HEK293 (cell line): Measurements from ENCODE around the gene CA10.

Experiments
- CTCF ChIA-PET: fragments of 350-600 bp; formaldehyde crosslinking; extraction: SDS; loops from one replicate; lab custom pipeline; 2021; ENCODE audit warnings: antibody characterized with exemption; lab: Yijun Ruan, JAX
- POLR2A ChIA-PET: fragments of 300-600 bp; formaldehyde crosslinking; extraction: SDS; loops from one replicate; lab custom pipeline; 2020; ENCODE audit warnings: antibody characterized with exemption, inconsistent platforms; lab: Yijun Ruan, JAX
- H3K27ac ChIP-seq: fragments of 200-500 bp; sonication (Bioruptor generic); 2 replicates; pipeline ENCODE4 v1.5.1; 2014; ENCODE audit warnings: low read depth, low read length, control low read depth, inconsistent platforms; ENCODE audit errors: extremely low read depth
- H3K36me3 ChIP-seq, 2 experiments: fragments of 200-500 bp in 1 of 2; sonication (Bioruptor generic) in 1 of 2; 1 replicate in 1 of 2; 2 replicates in 1 of 2; pipeline ENCODE4 v1.5.1; 2014 to 2017; ENCODE audit warnings: inconsistent platforms in 2 of 2, low read length in 2 of 2; ENCODE audit not compliant: control insufficient read depth in 2 of 2, insufficient read depth in 1 of 2
- H3K4me1 ChIP-seq: fragments of 200-500 bp; sonication (Bioruptor generic); 2 replicates; pipeline ENCODE4 v1.5.1; 2014; ENCODE audit warnings: mild to moderate bottlenecking, low read length, inconsistent platforms; ENCODE audit not compliant: control insufficient read depth, insufficient read depth
- H3K4me3 ChIP-seq: 2 replicates; pipeline ENCODE4 v1.5.1; 2011; ENCODE audit warnings: low read depth, mild to moderate bottlenecking, control low read depth, low read length, moderate library complexity
- H3K9me3 ChIP-seq: fragments of 200-500 bp; sonication (Bioruptor generic); 2 replicates; pipeline ENCODE4 v1.5.1; 2014; ENCODE audit warnings: low read depth, low read length, inconsistent platforms; ENCODE audit not compliant: control insufficient read depth, insufficient read depth
- FEZF1 ChIP-seq: fragments of 450-650 bp; formaldehyde crosslinking; IDR thresholded peaks from 2 replicates; pipeline ENCODE4 v1.5.1; 2016; ENCODE audit warnings: missing biosample characterization, missing genetic modification characterization
- GLIS1 ChIP-seq: fragments of 450-650 bp; formaldehyde crosslinking; IDR thresholded peaks from 2 replicates; pipeline ENCODE4 v1.5.1; 2016; ENCODE audit warnings: missing biosample characterization, missing genetic modification characterization
- HOXD13 ChIP-seq: sonication (generic); formaldehyde crosslinking; IDR thresholded peaks from 2 replicates; pipeline ENCODE4 v1.8.0; 2022; ENCODE audit warnings: missing genetic modification reagents, borderline replicate concordance
- KLF8 ChIP-seq: fragments of 450-650 bp; formaldehyde crosslinking; IDR thresholded peaks from 2 replicates; pipeline ENCODE4 v1.5.1; 2016; ENCODE audit warnings: missing biosample characterization, missing genetic modification characterization
- PRDM1 ChIP-seq: fragments of 450-650 bp; formaldehyde crosslinking; IDR thresholded peaks from 2 replicates; pipeline ENCODE4; 2016; ENCODE audit warnings: missing biosample characterization, missing genetic modification characterization
- ZBTB20 ChIP-seq: fragments of 450-650 bp; formaldehyde crosslinking; IDR thresholded peaks from 2 replicates; pipeline ENCODE4 v1.5.1; 2016; ENCODE audit warnings: missing biosample characterization, missing genetic modification characterization
- ZBTB7A ChIP-seq: fragments of 450-650 bp; formaldehyde crosslinking; IDR thresholded peaks from 2 replicates; pipeline ENCODE4 v1.5.1; 2016; ENCODE audit warnings: low read depth, missing biosample characterization, missing genetic modification characterization
- ZFHX2 ChIP-seq: fragments of 450-650 bp; formaldehyde crosslinking; conservative IDR thresholded peaks from 2 replicates; pipeline ENCODE4 v1.5.1; 2016; ENCODE audit warnings: missing biosample characterization, missing genetic modification characterization
- ZFP3 ChIP-seq: fragments of 450-650 bp; formaldehyde crosslinking; IDR thresholded peaks from 2 replicates; pipeline ENCODE4 v1.5.1; 2016; ENCODE audit warnings: low read depth, missing biosample characterization, missing genetic modification characterization
- ZIC2 ChIP-seq: fragments of 450-650 bp; formaldehyde crosslinking; IDR thresholded peaks from 2 replicates; pipeline ENCODE4 v1.5.1; 2016; ENCODE audit warnings: missing biosample characterization, missing genetic modification characterization
- ZNF10 ChIP-seq: fragments of 450-650 bp; formaldehyde crosslinking; IDR thresholded peaks from 2 replicates; pipeline ENCODE4 v1.5.1; 2017; ENCODE audit warnings: missing biosample characterization, missing genetic modification characterization
- ZNF146 ChIP-seq: fragments of 450-650 bp; formaldehyde crosslinking; IDR thresholded peaks from 2 replicates; pipeline ENCODE4 v1.5.1; 2016; ENCODE audit warnings: missing biosample characterization, missing genetic modification characterization
- ZNF184 ChIP-seq: fragments of 450-650 bp; IDR thresholded peaks from 2 replicates; pipeline ENCODE4 v1.5.1; 2018; ENCODE audit warnings: missing biosample characterization, mild to moderate bottlenecking, missing genetic modification characterization
- ZNF19 ChIP-seq: fragments of 450-650 bp; formaldehyde crosslinking; IDR thresholded peaks from 2 replicates; pipeline ENCODE4; 2016; ENCODE audit warnings: missing biosample characterization, missing genetic modification characterization, low read depth
- ZNF202 ChIP-seq: fragments of 450-650 bp; formaldehyde crosslinking; IDR thresholded peaks from 2 replicates; pipeline ENCODE4 v1.5.1; 2016; ENCODE audit warnings: missing biosample characterization, missing genetic modification characterization, borderline replicate concordance
- ZNF211 ChIP-seq: fragments of 450-650 bp; formaldehyde crosslinking; IDR thresholded peaks from 2 replicates; pipeline ENCODE4 v1.5.1; 2016; ENCODE audit warnings: low read depth, missing biosample characterization, missing genetic modification characterization
- ZNF223 ChIP-seq: fragments of 450-650 bp; formaldehyde crosslinking; IDR thresholded peaks from 2 replicates; pipeline ENCODE4 v1.5.1; 2016; ENCODE audit warnings: missing biosample characterization, missing genetic modification characterization
- ZNF324 ChIP-seq: fragments of 450-650 bp; formaldehyde crosslinking; IDR thresholded peaks from 2 replicates; pipeline ENCODE4 v1.5.1; 2016; ENCODE audit warnings: missing biosample characterization, missing genetic modification characterization
- ZNF391 ChIP-seq: fragments of 450-650 bp; formaldehyde crosslinking; IDR thresholded peaks from 2 replicates; pipeline ENCODE4 v1.5.1; 2016; ENCODE audit warnings: low read depth, missing biosample characterization, missing genetic modification characterization, borderline replicate concordance
- ZNF404 ChIP-seq: fragments of 450-650 bp; formaldehyde crosslinking; IDR thresholded peaks from 2 replicates; pipeline ENCODE4 v1.5.1; 2017; ENCODE audit warnings: missing biosample characterization, missing genetic modification characterization
- ZNF423 ChIP-seq: fragments of 450-650 bp; formaldehyde crosslinking; IDR thresholded peaks from 2 replicates; pipeline ENCODE4 v1.5.1; 2016; ENCODE audit warnings: missing biosample characterization, missing genetic modification characterization
- ZNF48 ChIP-seq: fragments of 450-650 bp; formaldehyde crosslinking; IDR thresholded peaks from 2 replicates; pipeline ENCODE4 v1.5.1; 2016; ENCODE audit warnings: missing biosample characterization, missing genetic modification characterization
- ZNF501 ChIP-seq: fragments of 450-650 bp; formaldehyde crosslinking; IDR thresholded peaks from 2 replicates; pipeline ENCODE4 v1.5.1; 2016; ENCODE audit warnings: missing biosample characterization, missing genetic modification characterization
- ZNF529 ChIP-seq: fragments of 450-650 bp; formaldehyde crosslinking; IDR thresholded peaks from 2 replicates; pipeline ENCODE4 v1.5.1; 2017; ENCODE audit warnings: missing genetic modification characterization, missing biosample characterization; ENCODE audit not compliant: insufficient replicate concordance
- ZNF629 ChIP-seq: fragments of 450-650 bp; formaldehyde crosslinking; IDR thresholded peaks from 2 replicates; pipeline ENCODE4 v1.5.1; 2017; ENCODE audit warnings: missing biosample characterization, missing genetic modification characterization
- ZNF677 ChIP-seq: fragments of 450-650 bp; IDR thresholded peaks from 2 replicates; pipeline ENCODE4 v1.5.0; 2018; ENCODE audit warnings: missing biosample characterization, mild to moderate bottlenecking, missing genetic modification characterization, moderate library complexity
- ZNF76 ChIP-seq: fragments of 450-650 bp; formaldehyde crosslinking; IDR thresholded peaks from 2 replicates; pipeline ENCODE4; 2016; ENCODE audit warnings: low read depth, missing biosample characterization, missing genetic modification characterization, borderline replicate concordance
- ZNF837 ChIP-seq: fragments of 450-650 bp; formaldehyde crosslinking; IDR thresholded peaks from 2 replicates; pipeline ENCODE4 v1.5.1; 2016; ENCODE audit warnings: missing biosample characterization, missing genetic modification characterization
- TF ChIP-seq, protein P1 (sequence below): fragments of 450-650 bp; formaldehyde crosslinking; IDR thresholded peaks from 2 replicates; pipeline ENCODE4 v1.5.1; 2016; ENCODE audit warnings: missing biosample characterization, missing genetic modification characterization
- TF ChIP-seq, protein P2 (sequence below): fragments of 450-650 bp; formaldehyde crosslinking; IDR thresholded peaks from 2 replicates; pipeline ENCODE4 v1.5.1; 2016; ENCODE audit warnings: missing biosample characterization, missing genetic modification characterization

CA10 gene

GRCh38 chr17:51598824-51599223 lies 559.7 kb downstream of the CA10 start:
- POLR2A ChIA-PET, result no interaction called here
- no peaks in the 10 kb centered on the region for H3K9me3 ChIP-seq
- CTCF ChIA-PET, result interaction anchor here (0.5 kb wide), 1 partner anchor 435 kb away, joined by 3 read pairs; no protein-coding TSS in a partner anchor
- TF ChIP-seq ZNF324 (no peak), KLF8 (tag by site-specific recombination) (no peak), ZFHX2 (tag by site-specific recombination) (no peak), HOXD13 (CRISPR knock-in tag) (no peak), ZNF184 (tag by site-specific recombination) (no peak), ZNF404 (tag by site-specific recombination) (no peak), PRDM1 (no peak), ZNF837 (no peak), ZNF48 (no peak), ZBTB7A (tag by site-specific recombination) (no peak), ZBTB20 (no peak), ZNF223 (tag by site-specific recombination) (no peak), ZNF76 (no peak), ZNF501 (tag by site-specific recombination) (no peak), ZNF423 (tag by site-specific recombination) (no peak)
- TF ChIP-seq, protein P1, sequence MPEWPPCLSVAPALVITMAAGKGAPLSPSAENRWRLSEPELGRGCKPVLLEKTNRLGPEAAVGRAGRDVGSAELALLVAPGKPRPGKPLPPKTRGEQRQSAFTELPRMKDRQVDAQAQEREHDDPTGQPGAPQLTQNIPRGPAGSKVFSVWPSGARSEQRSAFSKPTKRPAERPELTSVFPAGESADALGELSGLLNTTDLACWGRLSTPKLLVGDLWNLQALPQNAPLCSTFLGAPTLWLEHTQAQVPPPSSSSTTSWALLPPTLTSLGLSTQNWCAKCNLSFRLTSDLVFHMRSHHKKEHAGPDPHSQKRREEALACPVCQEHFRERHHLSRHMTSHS (tag by site-specific recombination), result no peak
- TF ChIP-seq, all 188 proteins: peak for 0
- no peaks in the 10 kb centered on the region for H3K4me1 ChIP-seq
- no peaks in the 10 kb centered on the region for H3K36me3 ChIP-seq
- no peak overlapping the region for H3K4me3 ChIP-seq
- H3K27ac ChIP-seq, result no peak overlapping the region

DNA sequence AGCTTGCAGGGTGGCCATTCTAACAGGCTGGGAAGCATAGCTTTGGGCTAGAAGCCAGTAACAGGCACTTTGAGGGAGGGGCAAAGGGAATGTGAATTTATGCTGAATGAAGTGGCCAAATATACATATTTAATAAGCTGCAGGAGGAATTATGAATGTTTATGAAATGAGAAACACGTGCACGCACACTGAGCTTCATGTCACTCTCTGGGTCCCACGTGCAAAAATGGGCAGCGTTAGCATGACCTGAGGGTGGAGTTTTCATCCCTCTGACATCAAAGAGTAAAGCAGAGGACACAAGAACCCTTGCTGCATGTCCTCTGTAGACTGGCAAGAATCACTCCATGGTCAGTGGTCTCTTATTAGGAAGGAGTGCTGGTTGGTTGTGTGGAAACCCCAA lies 561.2 kb downstream of the CA10 start:
- TF ChIP-seq ZNF501 (tag by site-specific recombination) (no peak), ZNF10 (tag by site-specific recombination) (no peak), ZIC2 (tag by site-specific recombination) (no peak), ZNF391 (tag by site-specific recombination) (no peak), GLIS1 (tag by site-specific recombination) (no peak), KLF8 (tag by site-specific recombination) (no peak)
- H3K27ac ChIP-seq, result no peak overlapping the region
- CTCF ChIA-PET, result interaction anchor here (0.7 to 0.8 kb wide), 2 partner anchors 12 to 137 kb away, joined by 3 to 4 read pairs; no protein-coding TSS in a partner anchor
- H3K4me1 ChIP-seq, result no peaks in the 10 kb centered on the region
- POLR2A ChIA-PET, result no interaction called here
- H3K9me3 ChIP-seq, result no peaks in the 10 kb centered on the region
- H3K36me3 ChIP-seq, result no peaks in the 10 kb centered on the region
- H3K4me3 ChIP-seq, result no peak overlapping the region

DNA sequence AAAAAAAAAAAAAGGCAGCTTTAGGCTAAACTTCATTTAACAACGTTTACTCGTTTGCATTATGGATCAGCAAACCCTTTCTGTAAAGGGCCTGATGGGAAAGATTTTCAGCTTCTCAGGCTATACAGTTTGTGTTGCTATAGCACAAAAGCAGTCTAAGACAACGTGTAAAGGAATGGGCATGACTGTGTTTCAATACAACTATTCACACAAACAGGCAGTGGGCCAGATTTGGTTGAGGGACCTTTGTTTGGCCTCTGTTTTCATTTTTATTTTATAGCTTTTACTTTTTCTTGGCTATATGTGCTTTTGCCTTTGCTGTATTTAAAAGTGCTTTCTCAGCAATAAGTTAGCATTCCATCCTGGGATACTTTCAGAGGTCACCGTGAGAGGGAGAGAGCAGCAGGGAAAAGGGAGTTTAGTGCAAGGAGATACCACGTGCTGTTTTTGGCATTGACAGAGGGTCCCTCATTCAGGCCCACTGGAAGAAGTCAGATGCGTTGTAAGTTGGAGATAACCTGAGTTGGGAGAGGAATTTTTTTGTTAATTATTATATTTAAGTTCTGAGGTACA lies 562.6 kb downstream of the CA10 start:
- Histone ChIP-seq H3K9me3 (no peaks in the 10 kb centered on the region), H3K36me3 (no peaks in the 10 kb centered on the region), H3K27ac (no peak overlapping the region), H3K4me3 (no peak overlapping the region), H3K4me1 (no peaks in the 10 kb centered on the region)
- ChIA-PET CTCF (interaction anchor here (1.6 kb wide), 1 partner anchor 11 kb away, joined by 8 read pairs; no protein-coding TSS in a partner anchor), POLR2A (no interaction called here)
- TF ChIP-seq ZNF629 (tag by site-specific recombination), result no peak
- TF ChIP-seq ZNF529 (tag by site-specific recombination), result no peak
- TF ChIP-seq ZNF146 (tag by site-specific recombination), result no peak
- no peak for TF ChIP-seq ZNF10 (tag by site-specific recombination)
- no peak for TF ChIP-seq FEZF1 (tag by site-specific recombination)
- no peak for TF ChIP-seq ZNF202 (tag by site-specific recombination)
- TF ChIP-seq, protein P2, sequence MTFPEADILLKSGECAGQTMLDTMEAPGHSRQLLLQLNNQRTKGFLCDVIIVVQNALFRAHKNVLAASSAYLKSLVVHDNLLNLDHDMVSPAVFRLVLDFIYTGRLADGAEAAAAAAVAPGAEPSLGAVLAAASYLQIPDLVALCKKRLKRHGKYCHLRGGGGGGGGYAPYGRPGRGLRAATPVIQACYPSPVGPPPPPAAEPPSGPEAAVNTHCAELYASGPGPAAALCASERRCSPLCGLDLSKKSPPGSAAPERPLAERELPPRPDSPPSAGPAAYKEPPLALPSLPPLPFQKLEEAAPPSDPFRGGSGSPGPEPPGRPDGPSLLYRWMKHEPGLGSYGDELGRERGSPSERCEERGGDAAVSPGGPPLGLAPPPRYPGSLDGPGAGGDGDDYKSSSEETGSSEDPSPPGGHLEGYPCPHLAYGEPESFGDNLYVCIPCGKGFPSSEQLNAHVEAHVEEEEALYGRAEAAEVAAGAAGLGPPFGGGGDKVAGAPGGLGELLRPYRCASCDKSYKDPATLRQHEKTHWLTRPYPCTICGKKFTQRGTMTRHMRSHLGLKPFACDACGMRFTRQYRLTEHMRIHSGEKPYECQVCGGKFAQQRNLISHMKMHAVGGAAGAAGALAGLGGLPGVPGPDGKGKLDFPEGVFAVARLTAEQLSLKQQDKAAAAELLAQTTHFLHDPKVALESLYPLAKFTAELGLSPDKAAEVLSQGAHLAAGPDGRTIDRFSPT (tag by site-specific recombination), result no peak
- no peak for TF ChIP-seq ZFP3
- TF ChIP-seq ZNF677 (tag by site-specific recombination), result no peak
- no peak for TF ChIP-seq ZNF211 (tag by site-specific recombination)
- TF ChIP-seq ZNF19 (tag by site-specific recombination), result no peak
- TF ChIP-seq ZNF404 (tag by site-specific recombination), result no peak
